NCI-H2227 (cell line): ENCODE data around the gene TACC3.
A peak's percentile ranks its signal among the peaks of the same experiment; 100 is the strongest.

Experiments used
- DNase-seq: peaks from one replicate; lab custom pipeline; 2025; ENCODE audit not compliant: unreplicated experiment; lab: John Stamatoyannopoulos, UW

Gene TACC3

DNA sequence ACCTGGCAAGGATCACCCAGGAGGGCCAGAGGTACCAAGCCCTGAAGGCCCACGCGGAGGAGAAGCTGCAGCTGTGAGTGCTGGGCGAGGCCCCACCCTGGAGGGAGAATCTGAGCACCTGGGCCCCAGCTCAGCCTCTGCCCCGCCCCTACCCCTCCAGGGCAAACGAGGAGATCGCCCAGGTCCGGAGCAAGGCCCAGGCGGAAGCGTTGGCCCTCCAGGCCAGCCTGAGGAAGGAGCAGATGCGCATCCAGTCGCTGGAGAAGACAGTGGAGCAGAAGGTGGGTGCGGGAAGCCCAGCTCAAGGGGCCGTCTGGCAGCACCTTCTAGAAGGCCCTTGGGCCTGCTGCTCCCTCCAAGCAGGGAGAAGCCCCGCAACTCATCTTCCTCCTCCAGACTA lies 23.2 kb downstream of the TACC3 start:
- no peak for DNase-seq

DNA sequence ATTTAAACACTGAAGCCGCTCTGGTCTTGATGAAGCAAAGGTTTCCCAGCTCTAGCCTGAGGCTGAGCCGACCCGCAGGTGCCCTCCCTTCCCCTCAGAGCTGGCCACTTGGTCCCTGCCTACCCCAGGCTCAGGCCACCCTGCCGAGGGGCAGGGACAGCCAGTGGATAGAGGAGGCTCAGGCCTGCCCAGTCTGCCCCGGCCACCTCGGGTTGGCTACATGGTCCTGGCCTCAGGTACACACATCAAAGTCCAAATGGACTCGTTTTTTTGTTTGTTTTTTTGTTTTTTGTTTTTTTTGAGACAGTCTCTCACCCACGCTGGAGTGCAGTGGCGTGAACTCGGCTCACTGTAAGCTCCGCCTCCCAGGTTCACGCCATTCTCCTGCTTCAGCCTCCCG lies 23.8 kb downstream of the TACC3 start:
- no peak for DNase-seq

DNA sequence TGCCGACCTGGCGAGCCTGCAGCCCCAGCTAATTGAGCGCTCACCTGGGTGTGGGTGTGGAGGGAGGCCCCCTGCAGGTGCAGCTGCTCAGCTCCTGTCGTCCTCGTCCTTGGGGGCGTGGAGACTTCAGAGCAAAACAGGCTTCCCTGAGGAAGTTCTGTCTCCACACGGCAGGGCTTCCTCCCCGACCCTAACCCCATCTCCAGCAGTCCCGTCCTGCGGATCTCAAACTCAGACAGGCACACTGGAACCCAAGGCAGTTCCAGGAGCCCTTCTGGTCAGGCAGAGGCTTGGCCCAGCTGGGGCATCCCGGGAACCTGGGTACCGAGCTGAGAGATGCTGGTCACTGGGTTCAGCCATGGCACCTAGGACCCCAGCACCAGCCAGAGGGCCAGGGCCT lies 24.4 kb downstream of the TACC3 start:
- no peak for DNase-seq

DNA sequence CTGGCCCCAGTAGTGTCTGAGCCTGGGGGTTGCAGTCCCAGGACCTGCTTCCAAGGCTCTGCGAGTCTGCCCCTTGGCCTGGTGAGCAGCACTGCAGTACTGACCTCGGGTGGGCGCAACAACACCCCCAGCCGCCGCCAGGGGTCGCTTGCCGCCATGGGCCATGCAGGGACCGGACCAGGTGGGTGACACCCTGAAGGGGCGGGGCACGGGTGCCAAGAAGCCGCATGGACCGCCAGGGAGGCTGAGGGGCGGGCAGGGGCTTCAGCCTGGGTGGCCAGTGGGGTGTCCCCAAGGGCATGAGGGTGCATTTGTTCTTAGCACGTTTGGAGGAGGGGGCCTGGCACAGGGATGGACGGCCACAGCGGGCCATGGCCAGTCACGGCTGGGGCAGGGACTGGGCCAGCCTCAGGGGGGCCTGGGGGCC lies 25.0 kb downstream of the TACC3 start:
- peak; percentile 70 for DNase-seq

GRCh38 chr4:1746919-1747602 lies 25.7 kb downstream of the TACC3 start:
- no peak for DNase-seq

DNA sequence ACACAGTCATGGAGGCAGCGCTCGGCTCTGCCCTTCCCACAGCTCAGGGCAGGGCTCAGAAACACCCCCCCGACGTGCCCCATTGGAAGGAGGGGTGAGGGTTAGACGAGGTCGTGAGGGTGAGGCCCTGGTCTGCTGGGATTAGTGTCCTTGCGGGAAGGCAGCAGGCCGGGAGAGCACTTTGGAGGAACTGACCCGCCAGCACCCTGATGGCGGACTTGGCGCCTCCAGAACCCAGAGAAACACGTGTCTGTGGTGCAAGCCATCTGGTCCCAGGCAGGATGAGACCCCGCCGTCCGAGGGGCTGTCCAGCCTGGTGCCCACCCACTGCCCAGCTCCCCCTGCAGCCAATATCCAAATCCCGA lies 26.3 kb downstream of the TACC3 start:
- no peak for DNase-seq

DNA sequence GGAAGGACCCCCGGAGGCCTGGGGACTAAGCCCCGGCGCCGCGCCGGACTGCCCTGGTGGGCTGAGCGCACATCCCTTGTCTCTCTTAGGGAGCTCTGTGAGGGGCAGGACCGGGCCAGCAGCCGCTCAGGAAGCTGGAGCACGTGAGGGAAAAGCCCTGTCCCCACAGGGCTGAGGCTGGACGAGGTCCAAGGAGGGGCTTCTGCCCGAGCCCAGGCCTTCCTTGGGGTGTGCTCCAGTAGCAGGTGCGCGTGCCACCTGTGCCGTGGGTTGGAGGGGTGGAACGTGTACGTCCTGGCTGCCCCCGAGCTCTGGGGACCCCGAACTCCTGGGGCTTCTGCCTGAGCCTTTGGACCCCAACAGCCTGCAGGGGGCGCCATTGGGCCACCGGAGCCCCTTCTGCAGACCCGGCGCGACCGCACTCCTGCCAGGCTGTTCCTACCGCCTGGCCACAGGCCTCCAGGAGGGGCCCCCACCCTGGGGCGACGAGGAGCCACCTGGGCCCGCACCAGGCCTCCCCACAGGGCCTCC lies 27.2 kb downstream of the TACC3 start:
- peak; percentile 74 for DNase-seq

GRCh38 chr4:1749370-1749769 lies 28.0 kb downstream of the TACC3 start:
- no peak for DNase-seq

DNA sequence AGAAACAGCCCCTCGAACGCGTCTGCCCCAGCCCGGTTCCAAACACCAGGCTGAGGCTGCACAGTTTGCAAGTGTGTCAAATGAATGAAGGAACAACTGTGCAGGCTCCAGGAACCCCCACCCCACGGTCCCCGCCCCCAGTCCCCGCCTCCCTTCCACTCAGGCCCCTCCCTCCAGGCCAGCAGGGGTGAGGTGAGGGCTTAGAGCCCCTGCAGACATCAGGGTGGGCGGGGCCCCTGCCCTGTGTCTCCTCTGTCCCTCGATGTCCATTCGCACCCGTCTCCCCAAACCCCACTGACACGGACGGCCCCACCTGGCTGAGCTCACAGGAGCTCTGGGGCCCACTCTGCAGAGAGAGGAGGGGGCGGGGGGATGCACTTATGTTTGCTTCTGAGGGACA lies 28.5 kb downstream of the TACC3 start:
- no peak for DNase-seq

DNA sequence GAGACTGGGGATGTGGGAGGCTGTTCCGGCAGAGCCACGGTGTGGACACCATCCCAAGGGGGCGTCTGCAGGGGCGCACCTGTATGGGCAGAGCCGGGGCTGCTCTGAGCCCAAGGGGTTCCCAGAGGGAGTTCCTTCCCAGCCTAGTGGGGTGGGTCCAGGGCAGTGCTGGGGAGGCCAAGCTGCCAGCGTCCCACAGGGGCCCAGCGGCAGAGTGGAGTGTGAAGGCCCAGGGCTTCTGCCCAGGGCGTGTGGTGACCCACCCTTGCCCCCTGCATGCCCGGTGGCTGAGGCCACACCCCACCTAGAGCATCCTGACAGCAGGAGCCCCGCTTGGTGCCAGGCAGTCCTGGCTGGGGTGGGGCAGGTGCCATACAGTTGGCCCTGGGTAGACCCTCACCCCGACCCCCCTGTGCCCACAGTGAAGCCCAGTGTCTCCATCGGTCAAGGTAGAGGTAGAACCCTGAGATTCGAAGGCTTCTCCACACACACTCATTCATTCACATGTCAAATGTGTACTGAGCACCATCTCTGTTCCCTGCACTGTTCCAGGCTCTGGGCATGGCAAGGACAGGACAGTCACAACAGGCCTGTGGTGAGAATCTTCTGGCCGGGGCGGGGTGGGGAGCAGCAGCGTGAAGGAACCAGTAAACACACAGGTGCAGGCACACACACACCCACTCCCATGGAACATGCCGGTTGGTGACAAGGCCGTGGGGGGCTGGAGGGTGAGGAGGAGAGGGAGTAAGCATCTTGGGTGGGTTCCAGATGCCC lies 29.2 kb downstream of the TACC3 start:
- no peak for DNase-seq

DNA sequence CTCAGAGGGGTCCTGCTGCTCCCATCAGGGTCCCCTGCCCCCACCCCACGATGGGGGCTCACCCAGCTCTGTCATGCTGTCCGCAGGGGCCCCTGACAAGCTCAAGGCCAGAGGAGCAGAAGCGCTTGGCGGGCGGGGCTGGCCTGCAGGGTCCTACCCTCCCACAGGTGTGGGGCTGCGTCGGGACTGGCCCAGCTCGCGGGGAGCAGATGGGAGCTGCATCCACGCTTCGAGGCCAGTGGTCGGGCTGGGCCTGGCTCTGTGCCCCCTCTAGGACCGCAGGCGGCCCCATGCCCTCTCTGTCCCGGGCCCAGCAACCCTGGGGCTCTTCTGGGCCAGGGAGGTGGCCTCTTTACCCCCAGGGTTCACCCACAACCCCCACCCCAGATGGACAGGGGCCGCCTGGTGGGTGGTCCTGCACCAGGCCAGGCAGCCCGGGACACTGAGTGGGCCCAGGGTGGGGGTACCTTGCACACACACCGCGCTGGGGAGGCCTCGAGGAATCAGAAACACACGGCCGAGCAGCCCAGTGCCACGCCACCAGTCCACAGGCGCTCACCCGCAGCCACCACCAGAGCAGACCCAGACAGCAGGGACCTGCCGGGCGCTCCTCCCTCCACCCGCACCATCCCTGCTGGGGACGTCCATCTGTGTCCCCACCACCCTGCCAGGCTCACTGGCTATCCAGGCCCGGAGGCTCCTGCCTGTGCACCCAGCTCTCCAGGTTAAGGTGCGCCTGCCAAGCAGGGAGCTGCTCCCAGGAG lies 30.0 kb downstream of the TACC3 start:
- no peak for DNase-seq

- DNase-seq: no peak
These were observed 30.6 kb downstream of the TACC3 start for GRCh38 chr4:1751919-1752283.

GRCh38 chr4:1752284-1753041 lies 31.1 kb downstream of the TACC3 start:
- no peak for DNase-seq

DNA sequence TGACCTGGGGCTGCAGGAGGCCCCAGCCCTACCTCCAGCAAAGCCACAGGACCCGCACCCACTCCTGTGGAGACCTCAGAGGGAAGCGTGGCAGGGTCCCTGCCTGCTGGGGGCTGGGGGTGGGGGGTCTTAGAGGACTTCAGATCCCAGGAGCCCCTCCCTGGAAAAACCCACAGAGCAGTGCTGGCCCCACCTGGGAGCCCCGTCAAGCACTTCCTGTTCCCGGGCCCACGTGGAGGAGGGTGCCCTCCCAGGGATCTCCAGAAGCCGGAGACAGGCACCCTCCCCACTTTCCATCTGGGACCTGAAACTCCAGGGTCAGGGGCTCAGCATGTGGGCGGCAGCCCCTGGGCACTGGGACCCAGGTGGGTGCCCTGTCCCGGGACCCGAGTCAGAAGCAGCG lies 32.0 kb downstream of the TACC3 start:
- no peak for DNase-seq

GRCh38 chr4:1753697-1754311 lies 32.5 kb downstream of the TACC3 start:
- DNase-seq: no peak

DNA sequence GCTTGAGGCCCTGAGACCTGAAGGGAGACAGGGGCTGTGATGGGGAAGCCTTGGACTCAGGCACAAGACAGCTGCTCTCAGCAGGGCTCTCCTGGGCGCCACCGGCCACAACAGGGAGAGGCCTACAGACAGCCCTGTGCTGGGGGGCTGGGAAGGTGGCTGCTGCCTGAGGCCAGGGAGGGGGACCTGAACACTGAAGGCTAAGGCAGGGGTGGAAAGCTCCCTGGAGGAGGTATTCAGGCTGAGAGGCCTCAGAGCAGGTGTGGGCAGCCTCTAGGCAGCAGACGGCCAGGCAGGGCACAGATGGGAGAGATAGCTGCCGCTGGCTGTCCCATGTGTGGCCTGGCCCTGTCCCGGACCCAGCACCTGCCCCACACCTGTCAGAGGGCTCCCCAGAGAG lies 33.0 kb downstream of the TACC3 start:
- no peak for DNase-seq

DNA sequence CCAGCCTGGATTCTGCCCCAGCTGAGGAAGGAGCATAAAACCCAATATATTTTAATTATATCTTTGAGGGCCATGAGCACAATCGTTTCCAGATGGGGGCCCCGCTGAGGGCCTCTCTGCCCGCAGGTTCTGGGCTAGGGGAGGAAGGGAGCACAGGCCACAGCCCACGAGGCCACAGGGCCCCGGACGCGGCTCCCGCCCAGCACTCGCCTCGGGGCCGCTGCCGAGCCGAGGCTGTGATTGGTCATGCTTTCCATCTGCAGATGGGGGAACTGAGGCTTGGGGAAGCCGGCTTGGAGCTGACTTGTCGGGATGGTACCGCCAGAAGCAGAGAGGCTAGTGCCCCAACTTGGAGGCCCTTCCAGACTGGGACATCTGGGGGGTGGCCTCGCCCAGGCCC lies 34.0 kb downstream of the TACC3 start:
- no peak for DNase-seq

DNA sequence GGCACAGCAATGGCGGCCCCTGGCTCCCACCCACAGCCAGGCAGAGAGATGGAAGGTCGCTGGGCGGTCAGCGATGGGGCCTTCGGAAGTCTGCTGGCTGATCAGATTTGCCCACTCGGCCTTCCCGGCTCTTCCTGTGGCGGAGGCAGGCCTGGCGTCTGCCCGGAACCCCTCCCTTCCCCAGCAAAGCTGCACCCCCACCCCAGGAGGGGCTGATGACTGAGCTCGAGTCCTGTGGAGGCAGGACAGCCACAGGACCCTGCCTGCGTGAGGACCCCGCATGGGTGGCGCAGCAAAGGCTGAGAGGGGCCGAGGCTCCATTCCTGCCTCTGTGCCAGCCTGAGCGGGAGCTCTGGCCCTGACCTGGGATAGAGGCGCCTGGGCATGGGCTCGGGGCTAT lies 34.8 kb downstream of the TACC3 start:
- DNase-seq: no peak

DNA sequence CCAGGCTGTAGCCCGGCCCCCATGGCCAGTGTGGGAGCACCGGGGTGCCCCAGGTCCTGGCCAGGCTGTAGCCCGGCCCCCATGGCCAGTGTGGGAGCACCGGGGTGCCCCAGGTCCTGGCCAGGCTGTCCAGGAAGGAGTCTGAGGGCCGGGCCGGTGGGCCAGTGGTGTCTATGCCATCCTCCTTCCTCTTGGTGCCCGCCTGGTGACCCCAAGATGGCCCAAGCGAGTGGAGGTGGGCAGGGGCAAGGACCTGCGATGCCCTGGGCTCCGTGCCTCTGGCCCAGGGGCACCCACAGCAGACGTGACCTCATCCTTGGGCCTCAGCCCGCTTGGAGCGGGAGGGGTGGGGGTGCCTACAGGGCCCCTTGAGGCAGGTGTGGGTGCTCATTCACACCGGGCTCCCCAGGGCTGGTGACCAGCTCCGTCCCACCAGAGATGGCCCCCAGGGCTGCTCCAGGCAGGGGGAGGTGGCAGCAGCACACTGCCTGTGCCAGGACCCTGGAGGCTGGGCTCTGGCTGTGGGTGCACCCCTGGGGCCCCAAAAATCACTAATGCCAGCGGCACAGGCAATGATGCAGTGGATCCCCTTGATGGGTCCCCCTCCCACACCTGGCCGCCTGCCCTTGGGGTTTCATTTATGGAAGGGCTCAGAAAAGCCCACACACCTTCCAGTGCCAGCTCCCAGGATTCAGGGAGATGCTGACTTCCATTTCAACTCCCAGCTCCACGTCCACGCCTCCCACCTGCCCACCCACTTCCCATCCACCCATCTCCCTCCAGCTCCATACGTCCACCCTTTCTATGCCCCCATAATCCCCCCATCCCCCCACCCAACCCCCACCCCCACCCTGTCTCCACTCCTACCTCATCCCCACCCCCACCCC lies 35.8 kb downstream of the TACC3 start:
- DNase-seq: no peak

DNA sequence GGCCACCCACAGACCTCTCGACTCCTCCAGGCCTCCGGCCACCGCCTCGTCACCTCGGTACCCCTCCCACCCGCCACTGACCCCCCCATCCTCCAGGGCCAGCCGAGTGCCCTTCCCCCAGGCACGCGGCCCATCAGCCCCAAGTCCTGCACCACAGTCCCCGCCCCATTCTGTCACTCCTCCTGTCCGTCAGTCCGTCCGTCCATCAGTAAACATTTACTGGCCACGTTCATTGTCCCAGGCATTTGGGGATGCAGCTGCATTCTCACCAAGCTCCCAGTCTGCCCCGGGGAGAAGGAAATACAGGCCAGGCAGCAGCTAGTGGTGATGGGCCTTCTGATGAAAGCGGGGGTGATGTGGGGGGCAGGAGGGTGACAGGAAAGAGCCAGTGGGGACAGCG lies 36.5 kb downstream of the TACC3 start:
- DNase-seq: no peak
